ENCODE results near the gene MYL12A.
"Not testable (repeated sequence)": the region's sequence is repeated elsewhere in the genome, so short reads cannot be mapped to it uniquely, and the experiment has no call there.

Gene MYL12A

GRCh38 chr18:3247240-3248061 is at the start of gene MYL12A:
Gene MYL12A (plus strand): TSS chr18:3247801. CDS start chr18:3253248, 5,447 bp downstream.
- peak; percentile 99 for DNase-seq (ENCODE audit: low read depth)

- not testable (repeated sequence) for DNase-seq (ENCODE audit: low read depth)
These were observed 49.2 kb upstream of the MYL12A start for GRCh38 chr18:3198260-3198860.

GRCh38 chr18:3199942-3200645 is 47.5 kb upstream of the MYL12A start:
- no peak for DNase-seq (ENCODE audit: low read depth)

- DNase-seq (ENCODE audit: low read depth): no peak
These were observed 42.4 kb upstream of the MYL12A start for GRCh38 chr18:3205239-3205638.

GRCh38 chr18:3207565-3207964 is 40.0 kb upstream of the MYL12A start:
- peak; percentile 33 for DNase-seq (ENCODE audit: low read depth)

GRCh38 chr18:3209859-3210569 is 37.6 kb upstream of the MYL12A start:
- DNase-seq (ENCODE audit: low read depth): no peak

- peak; percentile 45 for DNase-seq (ENCODE audit: low read depth)
These were observed 36.2 kb upstream of the MYL12A start for GRCh38 chr18:3211236-3211992.

GRCh38 chr18:3212657-3213056 is 34.9 kb upstream of the MYL12A start:
- no peak for DNase-seq (ENCODE audit: low read depth)

GRCh38 chr18:3213300-3214059 is 34.1 kb upstream of the MYL12A start:
- DNase-seq (ENCODE audit: low read depth): peak; percentile 5

- no peak for DNase-seq (ENCODE audit: low read depth)
These were observed 32.6 kb upstream of the MYL12A start for GRCh38 chr18:3214855-3215637.

- no peak for DNase-seq (ENCODE audit: low read depth)
These were observed 30.6 kb upstream of the MYL12A start for GRCh38 chr18:3216987-3217386.

GRCh38 chr18:3217948-3218647 is 29.5 kb upstream of the MYL12A start:
- peak; percentile 23 for DNase-seq (ENCODE audit: low read depth)

- DNase-seq (ENCODE audit: low read depth): no peak
These were observed 28.8 kb upstream of the MYL12A start for GRCh38 chr18:3218819-3219218.

GRCh38 chr18:3219241-3219630 is 28.4 kb upstream of the MYL12A start:
- DNase-seq (ENCODE audit: low read depth): no peak

- DNase-seq (ENCODE audit: low read depth): no peak
These were observed 27.8 kb upstream of the MYL12A start, which contains the start of gene MYOM1 for GRCh38 chr18:3219631-3220335. Gene MYOM1 (minus strand): TSS chr18:3219968. CDS start chr18:3215223, 4,745 bp downstream.

GRCh38 chr18:3220868-3221267 is 26.7 kb upstream of the MYL12A start:
- DNase-seq (ENCODE audit: low read depth): not testable (repeated sequence)

GRCh38 chr18:3221496-3221895 is 26.1 kb upstream of the MYL12A start:
- no peak for DNase-seq (ENCODE audit: low read depth)

GRCh38 chr18:3223356-3223755 is 24.2 kb upstream of the MYL12A start:
- no peak for DNase-seq (ENCODE audit: low read depth)

GRCh38 chr18:3224223-3224622 is 23.4 kb upstream of the MYL12A start:
- no peak for DNase-seq (ENCODE audit: low read depth)

All from EH (cell line).